Esophagus muscularis mucosa (tissue), 3 donors: ENCODE results near the gene SPINDOC.

Experiments used
- CTCF ChIP-seq, 3 experiments: fragments of 200-600 bp in 2 of 3; fragments of 450-650 bp in 1 of 3; sonication (generic) in 2 of 3; IDR thresholded peaks; one replicate each; pipeline ENCODE4 v1.5.1; 2017 to 2019; ENCODE audit warnings: antibody characterized with exemption in 3 of 3, mild to moderate bottlenecking in 2 of 3, moderate library complexity in 1 of 3
- POLR2A ChIP-seq: fragments of 450-650 bp; IDR thresholded peaks from one replicate; pipeline ENCODE4 v1.6.1; 2017; ENCODE audit warnings: antibody characterized with exemption, moderate library complexity, mild to moderate bottlenecking, low read depth
- POLR2AphosphoS5 ChIP-seq, 2 donors: sonication (generic); formaldehyde crosslinking; IDR thresholded peaks; one replicate each; pipeline ENCODE4 v1.6.1; 2017; ENCODE audit warnings: antibody characterized with exemption in 2 of 2

GRCh38 chr11:63854696-63855095, 41.4 kb downstream of the SPINDOC start:
- TF ChIP-seq CTCF (IDR thresholded peaks at IDR 0.05) = no peak
- no peak for TF ChIP-seq POLR2A
- no peak for TF ChIP-seq POLR2AphosphoS5 (IDR thresholded peaks at IDR 0.05)
